Right ventricle myocardium inferior (tissue), 1 donor: ENCODE results near the gene DNMBP. TPM values are rescaled to one million over a fixed set of nuclear protein-coding genes. Genes with fewer than 3 reads are reported as not detected.
A peak's percentile ranks its signal among the peaks of the same experiment; 100 is the strongest.

Source experiments
- ATAC-seq: fragments of 200-7000 bp; cut with Tn5 transposase; one replicate; pipeline ENCODE4 v1.9.1; 2020; ENCODE audit warnings: mild to moderate bottlenecking, moderate library complexity
- DNase-seq: peaks from one replicate; pipeline ENCODE4 v3.0.0; 2021; ENCODE audit errors: missing footprints
- intact Hi-C: fragments of 100-400 bp; cut with DNase I; formaldehyde crosslinking; loops from one replicate; pipeline ENCODE4 v1.11.0; 2022
- long read RNA-seq: library from polyadenylated mRNA; unstranded; transcript quantifications from one replicate; pipeline ENCODE4 v2.0.0, GENCODE V29; 2021
- total RNA-seq: library from RNA; stranded (reverse); fragmentation: NEBNext Ultra II Directional; extraction: Animal tissue kit (Norgen Biotek cat#: 25700); gene quantifications from one replicate; pipeline ENCODE4 v1.2.1, GENCODE V29; 2021
- donor health status: DM: no; HTN: yes; CAD: no; lungs with severe emphysema.

Gene DNMBP
- total RNA-seq, result 6.6 TPM
- long read RNA-seq, result 0 reads

- intact Hi-C loops, result loop anchor here (1.0 to 5.0 kb wide), 5 partner anchors 33 to 164 kb away; no protein-coding TSS in a partner anchor
- ATAC-seq (peak; percentile 94), DNase-seq (peak; percentile 94)
Observed at GRCh38 chr10:100009793-100010676, at the start of gene DNMBP. DNMBP (minus strand) TSS chr10:100009947; CDS start chr10:99972124, 37,823 bp downstream.

GRCh38 chr10:100057948-100058347 is 48.2 kb upstream of the DNMBP start:
- no peak for DNase-seq
- no peak for ATAC-seq
- intact Hi-C loops, result no loop called here

- ATAC-seq (no peak), DNase-seq (no peak)
- intact Hi-C loops, result no loop called here
Observed at GRCh38 chr10:100053686-100054460, 44.1 kb upstream of the DNMBP start.

- ATAC-seq (peak; percentile 64), DNase-seq (peak; percentile 92)
- intact Hi-C loops, result loop anchor here (1.0 to 10.0 kb wide), 2 partner anchors 131 to 200 kb away; no protein-coding TSS in a partner anchor
Observed at GRCh38 chr10:100046021-100046486, 36.3 kb upstream of the DNMBP start.

GRCh38 chr10:100045592-100045991 is 35.8 kb upstream of the DNMBP start:
- ATAC-seq (no peak), DNase-seq (no peak)
- intact Hi-C loops, result loop anchor here (10.0 kb wide), 1 partner anchor 131 kb away; no protein-coding TSS in a partner anchor

- DNase-seq (peak; percentile 76), ATAC-seq (peak; percentile 95)
- intact Hi-C loops, result loop anchor here (1.0 to 10.0 kb wide), 2 partner anchors 33 to 129 kb away; no protein-coding TSS in a partner anchor
Observed at GRCh38 chr10:100043796-100044195, 34.0 kb upstream of the DNMBP start.

GRCh38 chr10:100043344-100043743 is 33.6 kb upstream of the DNMBP start:
- intact Hi-C loops, result loop anchor here (1.0 to 10.0 kb wide), 2 partner anchors 33 to 129 kb away; no protein-coding TSS in a partner anchor
- DNase-seq, result no peak
- ATAC-seq, result no peak

GRCh38 chr10:100041306-100042002 is 31.7 kb upstream of the DNMBP start:
- DNase-seq (no peak), ATAC-seq (no peak)
- intact Hi-C loops, result loop anchor here (10.0 kb wide), 1 partner anchor 127 kb away; no protein-coding TSS in a partner anchor

- intact Hi-C loops, result no loop called here
- DNase-seq, result no peak
- no peak for ATAC-seq
Observed at GRCh38 chr10:100038561-100039071, 28.9 kb upstream of the DNMBP start.

GRCh38 chr10:100037758-100038315 is 28.1 kb upstream of the DNMBP start:
- intact Hi-C loops, result no loop called here
- DNase-seq, result no peak
- ATAC-seq, result no peak

- ATAC-seq (no peak), DNase-seq (no peak)
- intact Hi-C loops, result no loop called here
Observed at GRCh38 chr10:100036850-100037249, 27.1 kb upstream of the DNMBP start.

GRCh38 chr10:100033766-100034418 is 24.1 kb upstream of the DNMBP start:
- DNase-seq (no peak), ATAC-seq (no peak)
- intact Hi-C loops, result no loop called here

GRCh38 chr10:100027416-100027815 is 17.7 kb upstream of the DNMBP start:
- ATAC-seq, result no peak
- intact Hi-C loops, result no loop called here
- no peak for DNase-seq

- intact Hi-C loops, result no loop called here
- no peak for DNase-seq
- no peak for ATAC-seq
Observed at GRCh38 chr10:100025576-100025975, 15.8 kb upstream of the DNMBP start.

GRCh38 chr10:100024748-100025147 is 15.0 kb upstream of the DNMBP start:
- ATAC-seq, result no peak
- intact Hi-C loops, result no loop called here

GRCh38 chr10:100022403-100022802 is 12.7 kb upstream of the DNMBP start:
- no peak for DNase-seq
- no peak for ATAC-seq
- intact Hi-C loops, result no loop called here

More at GRCh38 chr10:100024748-100025147, 15.0 kb upstream of the DNMBP start:
- DNase-seq, result no peak

GRCh38 chr10:100021322-100021721 is 11.6 kb upstream of the DNMBP start:
- ATAC-seq, result no peak
- intact Hi-C loops, result no loop called here
- DNase-seq, result no peak

- intact Hi-C loops, result no loop called here
- no peak for DNase-seq
- no peak for ATAC-seq
Observed at GRCh38 chr10:100020886-100021253, 11.1 kb upstream of the DNMBP start.
